Measurements from ENCODE around the gene SPEN.

The SPEN gene

GRCh38 chr1:15870421-15870820 lies 22.9 kb downstream of the SPEN start:
- H3K4me1 ChIP-seq (ENCODE audit: control insufficient read depth, low read length) = peaks cover 15% of the 10 kb centered on the region
- H3K79me2 ChIP-seq (ENCODE audit: control insufficient read depth, low read length) = peaks cover 100% of the 10 kb centered on the region
- H3K36me3 ChIP-seq (ENCODE audit: control insufficient read depth, low read length) = peaks cover 39% of the 10 kb centered on the region
- H3K9me2 ChIP-seq (replicated peaks; ENCODE audit: control insufficient read depth, low read length) = no peaks in the 10 kb centered on the region
- H3K27me3 ChIP-seq (ENCODE audit: control insufficient read depth, low read length) = no peaks in the 10 kb centered on the region
- peaks cover 3% of the 10 kb centered on the region; the same call in 1 of the 2 replicates for H3F3A ChIP-seq (ENCODE audit: control insufficient read depth, insufficient read depth)
- TF ChIP-seq EZH2phosphoT487 (IDR thresholded peaks at IDR 0.05; ENCODE audit: borderline replicate concordance, low read length) (no peak), CTCF (IDR thresholded peaks at IDR 0.05; ENCODE audit: low read depth, low read length, poor library complexity, severe bottlenecking) (no peak)
- H3K4me2 ChIP-seq (ENCODE audit: low read length) = no peak overlapping the region
- H3K27ac ChIP-seq (ENCODE audit: low read depth, low read length) = no peak overlapping the region
- peaks cover 48% of the 10 kb centered on the region for H4K20me1 ChIP-seq (ENCODE audit: control insufficient read depth, insufficient read depth, low read depth, low read length)
- H3K9me3 ChIP-seq (ENCODE audit: control insufficient read depth, insufficient read depth, low read length) = no peaks in the 10 kb centered on the region
- no peak overlapping the region for H3K4me3 ChIP-seq (ENCODE audit: low read length)

GRCh38 chr1:15874471-15874870 lies 27.0 kb downstream of the SPEN start:
- peaks cover 100% of the 10 kb centered on the region for H3K79me2 ChIP-seq (ENCODE audit: control insufficient read depth, low read length)
- no peaks in the 10 kb centered on the region for H3K27me3 ChIP-seq (ENCODE audit: control insufficient read depth, low read length)
- H3K36me3 ChIP-seq (ENCODE audit: control insufficient read depth, low read length) = peaks cover 66% of the 10 kb centered on the region
- TF ChIP-seq CTCF (IDR thresholded peaks at IDR 0.05; ENCODE audit: low read depth, low read length, poor library complexity, severe bottlenecking) (no peak), EZH2phosphoT487 (IDR thresholded peaks at IDR 0.05; ENCODE audit: borderline replicate concordance, low read length) (no peak)
- H3K27ac ChIP-seq (ENCODE audit: low read depth, low read length) = no peak overlapping the region
- peaks cover 16% of the 10 kb centered on the region for H3K4me1 ChIP-seq (ENCODE audit: control insufficient read depth, low read length)
- H4K20me1 ChIP-seq (ENCODE audit: control insufficient read depth, insufficient read depth, low read depth, low read length) = peaks cover 54% of the 10 kb centered on the region
- H3F3A ChIP-seq (ENCODE audit: control insufficient read depth, insufficient read depth) = peaks cover 9% of the 10 kb centered on the region
- H3K4me2 ChIP-seq (ENCODE audit: low read length) = no peak overlapping the region
- H3K9me2 ChIP-seq (replicated peaks; ENCODE audit: control insufficient read depth, low read length) = no peaks in the 10 kb centered on the region
- no peak overlapping the region for H3K4me3 ChIP-seq (ENCODE audit: low read length)
- H3K9me3 ChIP-seq (ENCODE audit: control insufficient read depth, insufficient read depth, low read length) = no peaks in the 10 kb centered on the region

GRCh38 chr1:15876357-15877055 lies 29.0 kb downstream of the SPEN start:
- Histone ChIP-seq H3K9me3 (ENCODE audit: control insufficient read depth, insufficient read depth, low read length) (no peaks in the 10 kb centered on the region), H4K20me1 (ENCODE audit: control insufficient read depth, insufficient read depth, low read depth, low read length) (peaks cover 49% of the 10 kb centered on the region), H3F3A (ENCODE audit: control insufficient read depth, insufficient read depth) (peaks cover 9% of the 10 kb centered on the region), H3K9me2 (replicated peaks; ENCODE audit: control insufficient read depth, low read length) (no peaks in the 10 kb centered on the region), H3K4me3 (ENCODE audit: low read length) (no peak overlapping the region), H3K27me3 (ENCODE audit: control insufficient read depth, low read length) (no peaks in the 10 kb centered on the region), H3K36me3 (ENCODE audit: control insufficient read depth, low read length) (peaks cover 80% of the 10 kb centered on the region), H3K27ac (ENCODE audit: low read depth, low read length) (no peak overlapping the region), H3K4me1 (ENCODE audit: control insufficient read depth, low read length) (peaks cover 23% of the 10 kb centered on the region), H3K4me2 (ENCODE audit: low read length) (no peak overlapping the region), H3K79me2 (ENCODE audit: control insufficient read depth, low read length) (peaks cover 100% of the 10 kb centered on the region)
- TF ChIP-seq EZH2phosphoT487 (IDR thresholded peaks at IDR 0.05; ENCODE audit: borderline replicate concordance, low read length) (no peak), CTCF (IDR thresholded peaks at IDR 0.05; ENCODE audit: low read depth, low read length, poor library complexity, severe bottlenecking) (no peak)

Measured in DOHH2 (cell line).